ENCODE measurements around the gene FDXR.

The FDXR gene

GRCh38 chr17:74857191-74857590 is 15.6 kb downstream of the FDXR start:
- DNase-seq (ENCODE audit: low read depth): no peak

- no peak for DNase-seq (ENCODE audit: low read depth)
Measured at GRCh38 chr17:74856112-74856511, 16.7 kb downstream of the FDXR start.

GRCh38 chr17:74855323-74855722 is 17.5 kb downstream of the FDXR start:
- DNase-seq (ENCODE audit: low read depth): no peak

GRCh38 chr17:74854792-74855191 is 18.0 kb downstream of the FDXR start:
- no peak for DNase-seq (ENCODE audit: low read depth)

- DNase-seq (ENCODE audit: low read depth): no peak
Measured at GRCh38 chr17:74853669-74854068, 19.1 kb downstream of the FDXR start.

- DNase-seq (ENCODE audit: low read depth): no peak
Measured at GRCh38 chr17:74853048-74853397, 19.8 kb downstream of the FDXR start.

GRCh38 chr17:74852237-74853047 is 20.4 kb downstream of the FDXR start:
- no peak for DNase-seq (ENCODE audit: low read depth)

- no peak for DNase-seq (ENCODE audit: low read depth)
Measured at GRCh38 chr17:74851612-74852236, 21.1 kb downstream of the FDXR start.

- DNase-seq (ENCODE audit: low read depth): no peak
Measured at GRCh38 chr17:74850914-74851313, 21.9 kb downstream of the FDXR start.

- DNase-seq (ENCODE audit: low read depth): no peak
Measured at GRCh38 chr17:74850310-74850709, 22.5 kb downstream of the FDXR start.

- no peak for DNase-seq (ENCODE audit: low read depth)
Measured at GRCh38 chr17:74848656-74849399, 24.0 kb downstream of the FDXR start.

GRCh38 chr17:74846621-74847020 is 26.2 kb downstream of the FDXR start:
- no peak for DNase-seq (ENCODE audit: low read depth)

- DNase-seq (ENCODE audit: low read depth): no peak
Measured at GRCh38 chr17:74843352-74843627, 29.5 kb downstream of the FDXR start.

GRCh38 chr17:74842599-74843351 is 30.0 kb downstream of the FDXR start:
- no peak for DNase-seq (ENCODE audit: low read depth)

- DNase-seq (ENCODE audit: low read depth): no peak
Measured at GRCh38 chr17:74842146-74842598, 30.6 kb downstream of the FDXR start.

GRCh38 chr17:74840989-74841666 is 31.7 kb downstream of the FDXR start:
- DNase-seq (ENCODE audit: low read depth): no peak

- no peak for DNase-seq (ENCODE audit: low read depth)
Measured at GRCh38 chr17:74839990-74840852, 32.6 kb downstream of the FDXR start.

GRCh38 chr17:74838274-74838673 is 34.5 kb downstream of the FDXR start:
- DNase-seq (ENCODE audit: low read depth): no peak

- DNase-seq (ENCODE audit: low read depth): no peak
Measured at GRCh38 chr17:74836691-74837467, 35.9 kb downstream of the FDXR start.

GRCh38 chr17:74836191-74836590 is 36.6 kb downstream of the FDXR start:
- DNase-seq (ENCODE audit: low read depth): no peak

Measured in stimulated activated CD8-positive, alpha-beta memory T cell treated with anti-CD3 and anti-CD28 coated beads, Interleukin-12 subunit alpha, Interleukin-12 subunit beta, amount 100 ng/mL, for 4 hours (primary cell).